Fibroblast of the aortic adventitia (primary cell): ENCODE data around the gene KCNRG. TPM values are rescaled to one million over a fixed set of nuclear protein-coding genes. Genes with fewer than 3 reads are reported as not detected.

Source experiments
- DNase-seq: peaks from one replicate; pipeline ENCODE4 v3.0.0-alpha.2; 2010; ENCODE audit warnings: low read depth
- H3K4me3 ChIP-seq: 2 replicates; pipeline ENCODE4 v1.5.1; 2011; ENCODE audit warnings: low read depth, mild to moderate bottlenecking, control low read depth, low read length, moderate library complexity
- total RNA-seq: library from RNA; depleted of rRNA; stranded (reverse); fragments of >200 nt; gene quantifications from 2 replicates; pipeline ENCODE4 v1.2.3, GENCODE V29; 2012; ENCODE audit warnings: low replicate concordance
- TF ChIP-seq, protein P1 (sequence below): IDR thresholded peaks from 2 replicates; pipeline ENCODE4 v1.5.1; 2011; ENCODE audit warnings: mild to moderate bottlenecking, low read length, control low read depth, inconsistent platforms; ENCODE audit not compliant: insufficient read depth

The KCNRG gene
- total RNA-seq, 1 donor: 1.4 TPM

- DNase-seq: no peak
- TF ChIP-seq, protein P1, sequence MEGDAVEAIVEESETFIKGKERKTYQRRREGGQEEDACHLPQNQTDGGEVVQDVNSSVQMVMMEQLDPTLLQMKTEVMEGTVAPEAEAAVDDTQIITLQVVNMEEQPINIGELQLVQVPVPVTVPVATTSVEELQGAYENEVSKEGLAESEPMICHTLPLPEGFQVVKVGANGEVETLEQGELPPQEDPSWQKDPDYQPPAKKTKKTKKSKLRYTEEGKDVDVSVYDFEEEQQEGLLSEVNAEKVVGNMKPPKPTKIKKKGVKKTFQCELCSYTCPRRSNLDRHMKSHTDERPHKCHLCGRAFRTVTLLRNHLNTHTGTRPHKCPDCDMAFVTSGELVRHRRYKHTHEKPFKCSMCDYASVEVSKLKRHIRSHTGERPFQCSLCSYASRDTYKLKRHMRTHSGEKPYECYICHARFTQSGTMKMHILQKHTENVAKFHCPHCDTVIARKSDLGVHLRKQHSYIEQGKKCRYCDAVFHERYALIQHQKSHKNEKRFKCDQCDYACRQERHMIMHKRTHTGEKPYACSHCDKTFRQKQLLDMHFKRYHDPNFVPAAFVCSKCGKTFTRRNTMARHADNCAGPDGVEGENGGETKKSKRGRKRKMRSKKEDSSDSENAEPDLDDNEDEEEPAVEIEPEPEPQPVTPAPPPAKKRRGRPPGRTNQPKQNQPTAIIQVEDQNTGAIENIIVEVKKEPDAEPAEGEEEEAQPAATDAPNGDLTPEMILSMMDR: no peak
- H3K4me3 ChIP-seq: no peak overlapping the region
Observed at GRCh38 chr13:50026788-50027473, 11.7 kb downstream of the KCNRG start.

DNA sequence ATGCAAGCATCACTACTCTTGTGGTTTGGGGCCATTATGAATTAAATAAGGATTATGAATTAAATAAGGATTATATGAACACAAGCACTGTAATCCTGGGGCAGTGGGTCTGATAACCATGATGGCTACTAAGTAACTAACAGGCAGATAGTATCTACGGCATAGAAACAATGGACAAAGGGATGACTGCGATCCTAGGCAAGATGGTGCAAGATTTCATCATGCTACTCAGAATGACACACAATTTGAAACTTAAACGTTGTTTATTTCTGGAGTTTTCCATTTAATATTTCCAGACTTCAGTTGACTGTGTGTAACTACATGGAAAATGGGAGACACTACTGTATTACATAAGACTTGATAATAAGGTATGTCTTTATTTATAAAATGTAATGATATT lies 15.1 kb downstream of the KCNRG start:
- H3K4me3 ChIP-seq: no peak overlapping the region
- TF ChIP-seq, protein P1: no peak
- DNase-seq: peak; percentile 14

- no peak overlapping the region for H3K4me3 ChIP-seq
- TF ChIP-seq, protein P1: no peak
- peak; percentile 64 for DNase-seq
Observed at GRCh38 chr13:50033725-50034124, 18.5 kb downstream of the KCNRG start.

GRCh38 chr13:50037788-50038187 lies 22.5 kb downstream of the KCNRG start:
- H3K4me3 ChIP-seq: no peak overlapping the region
- TF ChIP-seq, protein P1: no peak
- DNase-seq: no peak

- TF ChIP-seq, protein P1: no peak
Observed at GRCh38 chr13:50038266-50038665, 23.0 kb downstream of the KCNRG start.

GRCh38 chr13:50052478-50052877 lies 37.2 kb downstream of the KCNRG start:
- TF ChIP-seq, protein P1: no peak
- no peak for DNase-seq
- no peak overlapping the region for H3K4me3 ChIP-seq

More at GRCh38 chr13:50038266-50038665, 23.0 kb downstream of the KCNRG start:
- H3K4me3 ChIP-seq: no peak overlapping the region
- no peak for DNase-seq

GRCh38 chr13:50053844-50054243 lies 38.6 kb downstream of the KCNRG start:
- no peak overlapping the region for H3K4me3 ChIP-seq
- TF ChIP-seq, protein P1: no peak
- no peak for DNase-seq
